Caki2 (cell line): ENCODE measurements around the gene DFFB. TPM values are rescaled to one million over a fixed set of nuclear protein-coding genes. Genes with fewer than 3 reads are reported as not detected.

Experiments
- DNase-seq: peaks from one replicate; pipeline ENCODE4 v3.0.0-alpha.2; 2015; ENCODE audit warnings: low read depth
- in situ Hi-C: cut with HindIII; loops from 2 replicates; pipeline ENCODE4 v1.10.0; 2016; ENCODE audit warnings: low sequenced_read_pairs, low pct_unique_long_range_greater_than_20kb, mixed read lengths
- total RNA-seq: library from RNA; depleted of rRNA; stranded (reverse); fragments of >200 nt; shearing (Covaris generic); gene quantifications from 2 replicates; pipeline ENCODE4 v1.2.3, GENCODE V29; 2014; ENCODE audit warnings: low replicate concordance

The DFFB gene
- total RNA-seq, 1 experiment from 2014 or later = 27.9 TPM

DNA sequence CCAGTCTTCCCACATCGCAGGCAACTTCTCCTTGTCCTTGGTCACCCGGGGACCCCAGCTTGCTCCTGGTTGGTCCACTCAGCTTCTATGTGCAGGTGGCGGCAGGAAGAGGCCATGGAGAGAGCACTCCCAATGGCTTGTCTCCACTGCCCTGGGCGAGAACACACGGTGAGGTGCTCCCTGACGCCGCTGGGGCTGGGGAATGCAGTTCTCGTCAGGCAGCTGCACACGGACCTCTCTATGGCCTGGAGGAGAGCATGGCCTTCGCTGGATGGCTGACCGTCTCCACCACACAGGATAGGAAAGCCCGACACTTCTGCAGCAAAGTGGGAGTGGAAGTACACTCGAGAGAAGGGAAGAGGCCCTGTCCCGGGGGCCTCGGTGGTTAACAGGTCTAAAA is 31.0 kb downstream of the DFFB start:
- in situ Hi-C loops = no loop called here

DNA sequence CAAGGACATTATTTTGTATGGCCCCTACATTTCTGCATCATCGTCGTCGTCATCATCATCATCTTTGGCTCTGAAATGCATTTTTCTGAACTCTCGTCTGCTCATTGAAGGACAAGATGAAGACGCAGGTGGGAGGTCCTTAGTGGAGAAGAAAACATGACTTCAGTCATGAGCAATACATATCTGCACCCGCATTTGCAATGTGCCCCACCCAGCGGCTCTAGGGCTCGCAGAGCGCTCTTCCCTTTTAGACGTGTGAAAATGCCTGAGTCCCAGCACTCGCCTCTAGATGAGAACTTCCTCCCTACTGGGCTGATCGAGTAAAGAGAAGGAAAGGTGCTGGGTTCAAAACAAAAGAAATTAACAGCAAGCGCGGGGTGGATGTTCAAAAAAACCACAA is 32.7 kb downstream of the DFFB start:
- in situ Hi-C loops = no loop called here
- DNase-seq = no peak

More for the DNA sequence above, 31.0 kb downstream of the DFFB start:
- no peak for DNase-seq

DNA sequence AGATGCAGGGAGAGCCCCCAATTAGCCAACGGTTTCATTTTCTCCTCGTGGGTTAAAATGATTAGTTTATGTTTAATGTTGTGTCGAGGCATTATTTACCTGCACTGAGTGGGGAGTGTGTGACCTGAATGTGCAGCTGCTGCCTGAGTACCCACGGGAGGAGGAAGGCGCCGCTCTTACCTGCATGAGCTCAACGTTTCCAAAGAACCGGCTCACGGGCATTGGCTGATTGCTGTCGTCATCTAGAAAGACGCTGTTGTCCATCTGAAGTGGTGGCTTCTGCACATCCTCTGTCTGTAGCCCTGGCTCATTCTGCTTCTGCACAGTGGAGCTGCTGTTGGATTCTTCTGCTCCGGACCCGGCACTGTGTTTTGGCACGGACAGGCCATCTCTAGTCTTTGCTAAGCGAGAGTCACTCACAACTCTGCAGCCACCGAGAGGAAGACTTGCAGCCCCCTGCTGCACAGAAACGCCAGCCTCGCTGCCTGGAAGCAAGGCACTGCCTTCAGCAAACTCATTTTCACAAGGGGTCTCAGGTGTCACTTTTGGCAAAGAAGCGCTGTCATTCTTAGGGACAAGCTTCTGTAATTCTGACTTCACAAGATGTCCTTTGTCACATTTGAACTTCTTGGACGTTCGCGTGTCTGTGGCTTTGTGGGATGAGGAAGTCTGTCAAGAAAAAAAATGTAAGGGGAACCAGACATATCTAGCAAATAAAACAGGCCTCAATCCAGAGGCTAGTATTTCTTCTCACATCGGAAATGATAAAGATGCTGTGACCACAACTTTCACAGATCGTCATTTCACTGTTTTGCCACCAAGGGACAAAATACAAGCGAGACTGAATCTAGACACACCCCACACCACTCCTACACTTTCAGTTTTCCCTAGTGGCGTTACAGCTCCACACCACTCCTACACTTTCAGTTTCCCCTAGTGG is 33.4 kb downstream of the DFFB start:
- DNase-seq = no peak
- in situ Hi-C loops = no loop called here

DNA sequence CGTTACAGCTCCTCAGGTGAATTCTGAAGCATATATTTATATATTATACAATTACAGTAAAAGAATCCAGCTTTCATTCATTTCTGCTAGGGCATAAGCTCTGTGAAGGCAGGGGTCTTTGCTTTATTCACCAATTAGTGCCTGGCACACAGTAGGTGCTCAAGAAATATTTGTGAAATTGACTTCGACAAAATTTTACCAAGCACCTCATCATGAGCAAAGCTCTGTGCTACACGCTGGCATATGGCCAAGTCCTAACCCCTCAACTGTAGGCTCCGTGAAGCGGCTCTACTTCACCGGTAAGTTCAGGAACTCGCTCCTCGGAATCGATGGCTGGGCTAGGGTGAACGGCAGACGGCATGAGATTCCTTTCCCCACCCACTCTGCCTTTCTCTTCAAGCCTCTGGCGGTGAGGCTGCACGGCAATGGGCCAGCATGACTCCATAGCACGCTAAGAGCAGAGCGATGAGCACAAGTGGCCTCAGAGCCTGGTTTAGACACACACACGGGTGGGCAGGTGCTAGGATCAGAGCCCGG is 34.1 kb downstream of the DFFB start:
- in situ Hi-C loops = no loop called here

DNA sequence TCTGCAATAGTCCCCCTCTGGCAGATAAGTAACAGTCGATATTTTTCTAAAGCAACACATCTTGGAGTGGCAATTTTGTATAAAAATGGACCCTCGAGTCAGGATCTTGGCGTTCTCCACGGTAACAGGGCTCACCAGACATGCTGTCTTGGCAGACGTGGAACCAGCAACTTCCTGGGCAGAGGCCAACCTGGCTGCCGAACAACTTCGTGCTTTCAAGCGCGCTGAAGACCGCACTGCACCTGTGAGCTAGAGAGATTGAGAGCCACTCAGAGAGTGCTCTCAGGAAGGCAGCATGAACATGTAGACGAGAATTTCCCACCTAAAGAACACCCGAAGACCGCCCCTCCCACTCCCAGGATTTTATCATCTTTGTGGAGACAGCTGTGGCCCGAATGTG is 35.5 kb downstream of the DFFB start:
- DNase-seq = no peak
- in situ Hi-C loops = no loop called here

More for the DNA sequence above, 34.1 kb downstream of the DFFB start:
- no peak for DNase-seq

DNA sequence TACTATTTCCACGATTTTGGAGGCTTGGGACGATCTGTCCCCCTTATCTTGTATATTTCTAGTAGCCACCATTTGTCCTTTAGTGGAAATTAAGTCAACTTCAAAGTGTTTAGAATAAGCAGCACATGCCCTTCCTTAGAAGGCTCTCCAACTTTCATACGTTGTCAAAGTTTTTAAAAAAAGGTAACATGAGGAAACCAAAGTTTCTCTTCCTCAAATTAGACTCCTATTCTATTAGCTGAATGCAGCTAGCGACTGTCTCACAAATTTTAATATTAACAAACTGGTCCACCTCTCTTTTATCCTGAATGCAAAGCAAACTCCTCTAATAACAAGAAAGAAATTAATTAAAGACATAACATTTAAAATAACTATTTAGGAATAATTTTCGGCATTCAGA is 35.9 kb downstream of the DFFB start:
- in situ Hi-C loops = no loop called here
- no peak for DNase-seq

DNA sequence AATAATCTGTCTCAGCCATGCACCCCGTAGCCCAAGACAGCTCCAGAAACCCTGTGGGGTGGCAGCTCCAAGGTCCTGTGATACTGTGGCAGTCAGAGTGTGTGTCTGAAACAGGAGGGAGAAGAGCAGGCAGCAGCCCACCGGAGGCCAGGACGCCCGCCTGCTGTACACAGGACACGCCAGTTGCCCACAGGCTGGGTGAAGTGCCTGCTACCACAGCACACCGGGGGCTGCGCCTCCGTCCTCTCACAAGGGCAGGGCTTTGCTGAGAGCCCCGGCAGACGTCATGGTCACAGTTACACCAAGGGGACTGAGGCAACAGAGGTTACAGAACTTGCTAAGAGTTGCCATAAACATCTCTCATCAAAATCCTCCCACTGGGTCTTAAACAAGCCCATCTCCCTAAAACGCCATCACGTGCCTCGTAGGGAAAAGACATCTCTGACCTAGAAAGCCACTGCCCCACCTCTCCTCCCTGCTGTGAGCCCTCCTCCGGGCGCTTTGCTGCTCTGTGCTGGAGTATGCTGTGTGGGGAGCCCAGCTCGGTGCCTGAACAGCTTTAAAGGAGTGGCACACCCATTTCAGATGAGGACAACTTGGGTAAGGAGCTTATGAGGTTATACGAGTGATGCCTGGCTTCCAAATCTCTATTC is 37.5 kb downstream of the DFFB start:
- no peak for DNase-seq
- in situ Hi-C loops = no loop called here

DNA sequence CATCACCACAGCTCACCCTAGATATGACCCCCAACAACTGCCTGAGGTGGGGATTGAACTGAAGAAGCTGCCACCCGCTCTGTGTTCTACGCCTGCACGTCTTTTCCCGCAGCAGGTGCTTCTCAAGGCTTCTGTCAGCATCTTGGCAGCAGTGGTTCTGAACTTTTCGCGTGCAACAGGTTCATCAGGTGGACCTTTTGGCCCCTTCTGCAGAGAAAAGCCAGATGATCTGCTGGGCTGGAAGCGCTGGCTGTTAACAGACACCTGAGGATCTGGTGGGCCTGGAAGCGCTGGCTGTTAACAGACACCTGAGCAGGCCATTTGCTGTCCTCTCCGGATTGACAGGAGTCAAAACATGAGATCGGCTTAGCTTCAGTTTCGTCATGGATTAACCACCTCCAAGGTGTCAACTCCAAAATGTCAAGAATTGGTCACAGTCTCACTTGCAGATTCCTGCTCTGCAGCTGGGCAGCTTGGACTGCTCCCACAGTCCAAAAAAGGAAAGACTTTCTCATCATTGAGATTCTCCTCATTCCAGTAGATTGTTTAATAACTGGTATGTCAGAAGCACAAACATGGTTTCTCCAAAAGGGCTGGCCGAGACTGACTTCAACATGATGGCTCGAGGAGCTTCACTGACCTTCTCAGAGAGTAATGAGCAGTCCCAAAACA is 38.1 kb downstream of the DFFB start:
- DNase-seq = no peak
- in situ Hi-C loops = no loop called here

DNA sequence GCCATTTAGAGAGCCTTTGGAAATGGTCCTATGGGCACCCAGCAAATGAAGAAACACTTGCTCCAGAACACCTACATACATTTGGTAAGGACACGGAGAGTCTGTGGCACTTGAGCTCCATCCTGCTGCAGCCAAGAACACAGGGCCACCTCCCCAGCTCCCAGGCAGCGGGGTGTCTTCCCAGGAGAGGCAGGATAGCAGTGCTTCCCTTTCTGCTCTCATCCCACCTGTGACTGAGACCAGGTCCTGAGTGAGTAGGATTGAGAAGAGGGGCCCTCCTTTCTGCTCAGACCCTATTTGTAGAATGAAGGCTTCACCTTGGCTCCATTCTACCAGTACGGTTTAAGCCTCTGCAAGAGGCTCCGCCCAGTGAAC is 38.7 kb downstream of the DFFB start:
- in situ Hi-C loops = no loop called here
- DNase-seq = no peak

DNA sequence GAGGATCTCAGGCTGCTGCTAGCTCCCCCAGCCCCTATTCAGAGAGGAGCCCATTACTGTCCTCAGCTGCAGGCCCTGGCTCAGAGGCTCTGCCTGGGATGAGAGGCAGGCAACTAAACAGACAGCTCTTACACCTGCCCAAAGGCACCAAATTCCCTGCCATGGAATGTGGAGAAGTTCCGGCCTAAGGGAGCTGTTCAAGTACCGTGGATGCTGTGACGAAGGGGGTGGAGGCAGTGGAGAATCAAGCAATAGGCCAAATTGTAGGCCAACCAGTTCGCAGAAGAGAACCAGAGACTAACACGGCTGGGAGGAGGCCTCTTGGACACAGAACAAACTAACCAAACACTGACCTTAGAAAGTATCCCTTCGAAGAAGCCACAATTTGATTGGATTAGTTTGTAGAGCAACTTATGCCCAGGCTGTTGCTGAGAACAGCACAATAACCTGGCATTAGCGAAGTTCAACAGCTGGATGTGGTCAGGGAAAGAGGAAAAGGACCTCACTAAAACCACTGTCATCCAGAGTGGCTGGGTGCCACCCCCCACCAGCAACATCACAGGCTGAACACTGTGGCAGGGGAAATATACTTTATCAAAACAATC is 39.2 kb downstream of the DFFB start:
- in situ Hi-C loops = no loop called here
- DNase-seq = no peak

DNA sequence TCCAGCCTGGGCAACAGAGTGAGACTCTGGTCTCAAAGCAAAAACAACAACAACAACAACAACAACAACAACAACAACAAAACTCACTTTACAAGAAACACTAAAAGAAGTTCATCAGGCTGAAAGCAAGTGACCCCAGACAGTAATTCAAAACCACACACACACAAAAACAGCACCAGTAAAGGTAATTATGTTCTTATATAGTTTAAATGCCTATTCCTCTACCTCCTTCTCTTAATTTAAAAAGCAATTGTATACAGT is 41.1 kb downstream of the DFFB start:
- in situ Hi-C loops = no loop called here
- no peak for DNase-seq

DNA sequence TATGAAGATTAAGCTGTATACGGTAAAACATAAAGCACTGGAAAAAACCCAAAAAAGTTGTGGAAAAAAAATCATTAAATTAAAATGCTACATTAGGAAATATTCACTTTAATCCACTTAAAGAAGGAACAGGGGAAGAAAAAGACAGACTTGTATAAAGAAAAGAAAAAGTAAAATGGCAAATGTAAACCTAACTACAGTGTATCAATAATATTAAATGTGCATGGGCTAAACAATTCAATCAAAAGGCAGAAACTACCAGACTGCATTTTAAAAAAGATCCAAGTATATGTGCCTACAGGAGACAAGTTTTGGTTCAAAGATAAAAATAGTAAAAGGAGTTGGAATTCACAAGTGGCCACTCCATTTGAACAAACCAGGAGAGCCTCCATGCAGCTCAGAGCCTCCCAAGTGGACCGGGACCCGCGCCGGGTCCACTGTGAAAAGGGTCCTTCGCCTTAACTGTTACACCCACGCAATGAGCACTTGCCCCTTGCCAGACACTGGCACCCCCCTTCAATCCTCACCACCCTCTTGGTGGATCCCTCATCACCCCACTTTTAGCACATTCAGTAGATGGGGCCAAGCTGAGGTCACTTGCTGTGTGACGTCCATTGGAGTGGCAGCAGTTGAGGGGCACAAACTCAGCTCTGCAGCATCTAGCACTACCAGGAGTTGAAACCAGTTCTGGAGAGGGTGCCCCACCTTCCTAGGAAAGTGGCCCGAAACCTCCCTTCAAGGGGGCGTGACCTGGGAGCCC is 41.9 kb downstream of the DFFB start:
- in situ Hi-C loops = no loop called here
- DNase-seq = no peak

DNA sequence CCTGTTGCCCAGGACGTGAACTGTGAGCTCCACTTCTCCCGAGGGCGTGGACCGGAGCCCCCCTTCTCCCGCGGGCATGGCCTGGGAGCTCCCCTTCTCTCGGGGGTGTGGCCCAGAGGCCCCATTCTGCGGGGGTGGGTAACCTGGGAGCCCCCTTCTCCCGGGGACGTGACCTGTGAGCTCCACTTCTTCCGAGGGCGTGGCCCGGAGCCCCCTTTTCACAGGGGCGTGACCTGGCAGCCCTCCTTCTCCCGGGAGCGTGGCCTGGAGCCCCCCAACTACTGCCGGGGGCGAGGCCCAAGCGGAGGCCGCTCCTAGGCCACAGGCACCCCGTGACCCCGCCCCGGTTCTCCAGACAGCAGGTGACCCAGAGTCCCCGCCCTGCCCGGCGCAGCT is 42.5 kb downstream of the DFFB start:
- in situ Hi-C loops = no loop called here
- no peak for DNase-seq

DNA sequence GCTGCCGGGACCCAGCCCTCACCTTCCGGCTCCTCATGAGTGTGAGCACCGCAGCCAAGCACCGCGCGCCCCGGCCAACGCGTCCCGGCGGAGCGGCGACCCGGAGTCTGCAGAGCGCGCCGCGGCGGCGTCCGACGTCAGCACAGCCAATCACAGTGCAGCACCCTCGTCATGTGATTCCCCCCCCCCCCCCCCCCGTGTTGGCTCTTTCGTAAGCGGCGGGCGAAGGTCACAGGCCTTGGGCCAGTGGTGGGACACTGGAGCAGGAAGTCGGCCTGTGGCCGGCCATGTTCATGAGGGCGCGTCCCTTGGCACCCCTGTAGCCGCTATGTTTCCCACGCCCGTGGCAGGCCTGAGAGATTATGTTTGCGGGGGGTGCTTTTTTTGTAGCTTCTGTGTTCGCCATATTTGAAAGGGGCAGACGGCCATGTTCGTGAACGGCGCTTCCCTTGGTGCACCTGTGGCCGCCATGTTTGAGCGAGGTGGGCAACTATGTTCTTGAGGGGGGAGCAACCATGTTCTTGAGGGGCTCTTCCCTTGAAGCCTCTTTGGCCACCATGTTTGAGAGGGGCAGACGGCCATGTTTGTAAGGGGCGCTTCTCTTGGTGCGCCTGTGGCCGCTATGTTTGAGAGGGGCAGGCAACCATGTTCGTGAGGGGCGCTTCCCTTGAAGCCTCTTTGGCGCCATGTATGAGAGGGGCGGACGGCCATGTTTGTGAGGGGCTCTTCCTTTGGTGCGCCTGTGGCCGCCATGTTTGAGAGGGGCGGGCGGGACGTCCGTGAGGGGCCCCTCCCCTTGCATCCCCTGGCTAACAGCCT is 43.1 kb downstream of the DFFB start, which contains the start of gene C1orf174:
TSS of gene C1orf174 (minus strand) at position 123 of the 819 bp plus-strand sequence. CDS start at position 37, 86 bp downstream.
- in situ Hi-C loops = no loop called here
- DNase-seq = peak; percentile 98

DNA sequence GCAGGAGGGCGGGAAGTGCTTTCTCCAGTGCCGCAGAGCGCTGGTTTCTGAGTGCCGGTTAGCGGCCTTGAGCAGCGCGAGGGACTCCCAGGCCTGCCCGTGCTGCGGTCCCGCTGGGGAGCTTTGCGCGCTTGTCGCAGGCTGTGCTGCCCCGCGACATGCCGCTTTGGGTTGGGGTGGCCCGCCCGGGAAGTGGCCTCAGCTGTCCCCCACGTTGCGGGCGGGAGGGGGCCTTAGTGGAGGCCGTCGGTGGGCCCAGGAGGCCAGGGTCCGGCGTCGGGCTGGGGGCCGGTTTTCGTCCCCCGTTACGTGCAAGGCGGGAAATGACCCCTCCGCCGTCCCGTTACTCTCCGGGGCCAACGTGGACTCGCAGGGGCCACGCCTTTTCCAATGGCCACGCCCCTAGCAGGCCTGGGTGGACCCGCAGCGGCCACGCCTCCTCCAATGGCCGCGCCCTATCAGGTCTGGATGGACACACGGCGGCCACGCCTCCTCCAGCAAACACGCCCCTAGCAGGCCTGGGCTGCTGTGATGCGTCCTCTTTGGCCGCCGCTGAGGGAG is 43.8 kb downstream of the DFFB start:
- in situ Hi-C loops = no loop called here
- DNase-seq = peak; percentile 93

DNA sequence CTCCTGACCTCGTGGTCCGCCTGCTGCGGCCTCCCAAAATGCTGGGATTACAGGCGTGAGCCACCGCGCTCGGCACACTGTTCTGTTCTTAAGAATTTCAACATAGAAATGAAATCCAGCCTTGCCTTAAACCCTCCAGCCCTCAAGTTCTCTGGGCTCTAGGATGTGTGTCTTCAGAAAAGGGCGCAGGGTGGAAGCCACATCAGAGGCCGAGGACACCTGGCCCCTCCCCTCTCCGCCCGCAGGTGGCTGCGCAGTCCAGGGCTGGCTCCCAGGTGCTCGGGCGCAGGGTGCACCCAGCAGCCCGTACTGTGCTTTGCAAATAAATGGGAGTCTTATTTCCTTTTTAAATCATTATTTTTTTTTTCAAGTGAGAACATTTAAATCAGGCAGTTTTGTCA is 44.8 kb downstream of the DFFB start:
- no peak for DNase-seq
- in situ Hi-C loops = no loop called here

DNA sequence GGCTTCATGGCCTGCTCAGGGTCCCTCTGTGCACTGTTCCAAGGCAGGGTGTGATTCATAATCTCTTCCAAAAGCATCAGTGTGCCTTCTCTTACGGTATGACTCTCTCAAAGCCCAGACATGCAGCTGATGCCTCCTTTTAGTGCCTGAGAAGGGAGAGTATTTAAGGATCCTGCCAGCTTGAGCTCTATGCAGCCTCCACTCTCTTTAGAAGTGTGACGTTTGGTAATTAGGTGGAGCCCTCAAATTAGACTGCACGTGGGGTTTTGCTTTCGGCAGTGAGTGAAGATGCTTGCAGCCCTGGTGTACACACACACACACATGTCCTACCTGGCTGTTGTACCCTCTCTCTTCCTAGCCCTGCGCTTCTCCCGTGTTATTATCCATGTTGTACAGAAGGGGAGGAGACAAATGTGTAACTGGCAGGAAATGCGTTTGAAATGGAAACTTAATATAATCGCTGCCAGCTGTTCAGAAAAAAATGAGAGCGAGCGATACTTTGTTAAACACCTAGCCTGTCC is 45.4 kb downstream of the DFFB start:
- DNase-seq = no peak
- in situ Hi-C loops = no loop called here
